GM18505 (cell line): ENCODE measurements around the gene CHIT1.
"Not testable (repeated sequence)": the region's sequence is repeated elsewhere in the genome, so short reads cannot be mapped to it uniquely, and the experiment has no call there.

Experiments
- ATAC-seq: cut with Tn5 transposase; IDR thresholded peaks from one replicate; pipeline ENCODE4 v1.9.1; 2021; ENCODE audit not compliant: unreplicated experiment
- POLR2A ChIP-seq: IDR thresholded peaks from 4 replicates; pipeline ENCODE4 v1.6.1; 2011; ENCODE audit warnings: borderline replicate concordance; ENCODE audit not compliant: insufficient read depth, insufficient read length; ENCODE audit errors: extremely low read depth

The CHIT1 gene

DNA sequence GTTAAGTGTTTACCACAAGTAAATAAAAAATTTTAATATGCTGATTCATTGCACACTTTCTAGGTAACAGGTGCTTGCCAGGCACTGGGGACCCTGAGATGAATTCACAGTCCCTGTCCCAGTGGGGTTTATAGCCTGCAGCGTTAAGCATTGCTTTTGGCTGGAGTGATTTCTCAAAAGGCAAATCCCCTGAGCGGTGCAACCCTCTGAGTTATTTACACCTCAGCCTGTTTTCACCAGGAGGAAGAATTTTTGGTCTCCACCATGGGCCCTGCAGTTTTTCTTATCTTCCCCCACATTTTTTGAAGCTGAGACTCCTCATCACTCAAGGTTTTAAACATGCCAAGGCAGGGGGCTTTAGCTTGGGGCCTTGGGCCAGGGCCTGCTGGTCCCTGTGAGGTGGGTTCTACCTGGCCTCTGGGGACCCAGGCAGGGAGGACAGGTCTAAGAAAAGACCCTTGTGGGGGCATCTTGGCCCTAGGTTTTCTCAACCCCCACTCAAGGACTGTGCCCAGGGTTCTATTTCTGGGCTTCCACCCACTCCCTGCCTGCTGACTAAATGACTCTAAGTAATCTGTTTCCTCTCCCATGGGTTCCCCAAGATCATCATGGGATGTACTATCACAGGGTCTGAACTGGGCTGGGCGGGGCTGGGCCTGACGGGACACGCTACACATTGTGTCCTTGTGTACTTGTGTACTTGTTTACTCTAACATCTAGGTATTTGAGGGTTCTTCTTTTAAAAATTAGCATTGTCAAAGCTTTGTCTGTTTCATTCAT lies 10.2 kb upstream of the CHIT1 start:
- no peak for TF ChIP-seq POLR2A
- no peak for ATAC-seq

DNA sequence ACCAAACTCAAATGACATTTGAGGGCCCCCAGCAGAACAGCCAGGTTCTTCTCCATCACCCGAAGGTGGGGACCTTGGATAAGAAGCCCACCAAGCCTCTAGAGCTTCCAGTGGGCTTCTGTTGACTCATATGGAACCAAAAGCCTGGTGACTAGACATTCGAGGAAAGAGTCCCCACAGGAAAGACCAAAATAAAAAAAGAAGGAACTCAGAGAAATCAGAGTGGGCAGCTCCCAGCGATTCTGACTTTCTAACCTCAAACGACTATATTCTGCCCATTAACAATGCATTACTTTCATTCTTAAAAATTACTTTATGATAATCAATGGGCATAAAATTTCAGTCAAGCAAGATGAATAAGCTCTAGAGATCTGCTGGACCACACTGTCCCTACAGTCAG lies 9.6 kb upstream of the CHIT1 start:
- TF ChIP-seq POLR2A = no peak
- no peak for ATAC-seq

DNA sequence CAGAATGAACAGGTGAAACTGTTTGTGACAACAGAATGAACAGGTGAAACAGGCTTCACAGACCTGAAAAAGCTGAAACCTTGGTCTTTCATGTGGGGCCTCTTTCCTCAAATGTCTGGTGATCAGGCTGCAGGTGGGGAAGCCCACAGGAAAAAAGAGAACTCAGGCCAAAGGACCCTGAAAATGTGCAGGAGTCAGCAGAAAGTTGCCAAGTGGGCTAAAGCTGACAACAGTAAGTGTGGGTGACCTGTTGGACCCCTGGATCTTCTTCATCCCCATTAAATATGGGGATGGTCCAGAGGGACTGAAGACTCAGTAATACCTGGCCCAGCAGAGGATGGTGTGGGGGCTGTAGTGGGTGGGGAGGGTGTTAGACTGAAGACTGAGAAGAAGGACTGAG lies 9.1 kb upstream of the CHIT1 start:
- TF ChIP-seq POLR2A = no peak
- ATAC-seq = no peak

DNA sequence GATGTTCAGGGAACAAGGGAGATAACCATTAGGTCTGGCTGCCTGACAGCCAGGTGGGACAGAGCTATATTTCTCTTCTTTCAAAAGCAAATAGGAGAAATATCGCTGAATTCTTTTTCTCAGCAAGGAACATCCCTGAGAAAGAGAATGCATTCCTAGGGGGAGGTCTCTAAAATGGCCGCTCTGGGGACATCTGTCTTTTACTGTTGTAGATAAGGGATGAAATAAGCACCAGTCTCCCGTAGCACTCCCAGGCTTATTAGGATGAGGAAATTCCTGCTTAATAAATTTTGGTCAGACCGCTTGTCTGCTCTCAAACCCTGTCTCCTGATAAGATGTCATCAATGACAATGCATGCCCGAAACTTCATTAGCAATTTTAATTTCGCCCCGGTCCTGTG lies 5.4 kb upstream of the CHIT1 start:
- not testable (repeated sequence) for ATAC-seq

DNA sequence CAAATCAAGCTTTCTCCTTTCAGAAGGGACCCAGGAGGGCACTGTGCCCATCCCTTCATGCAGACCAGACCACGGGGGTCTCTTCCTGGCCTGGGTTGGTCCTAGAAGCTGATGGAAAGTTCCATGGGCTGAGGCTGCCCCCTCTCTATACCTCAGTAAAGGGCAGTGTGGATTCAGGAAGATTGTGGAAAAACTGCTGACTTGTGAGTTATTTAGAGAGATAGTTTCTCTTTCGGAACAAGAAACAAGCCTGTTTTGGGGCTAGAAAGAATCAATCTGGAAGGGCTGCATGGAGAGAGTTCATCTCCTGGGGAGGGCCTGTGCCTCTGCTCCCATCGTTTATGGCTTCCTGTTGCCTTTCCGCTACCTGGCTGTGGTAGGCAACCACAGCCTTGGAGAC lies 803 bp downstream of the CHIT1 start:
- no peak for ATAC-seq
- TF ChIP-seq POLR2A = no peak

DNA sequence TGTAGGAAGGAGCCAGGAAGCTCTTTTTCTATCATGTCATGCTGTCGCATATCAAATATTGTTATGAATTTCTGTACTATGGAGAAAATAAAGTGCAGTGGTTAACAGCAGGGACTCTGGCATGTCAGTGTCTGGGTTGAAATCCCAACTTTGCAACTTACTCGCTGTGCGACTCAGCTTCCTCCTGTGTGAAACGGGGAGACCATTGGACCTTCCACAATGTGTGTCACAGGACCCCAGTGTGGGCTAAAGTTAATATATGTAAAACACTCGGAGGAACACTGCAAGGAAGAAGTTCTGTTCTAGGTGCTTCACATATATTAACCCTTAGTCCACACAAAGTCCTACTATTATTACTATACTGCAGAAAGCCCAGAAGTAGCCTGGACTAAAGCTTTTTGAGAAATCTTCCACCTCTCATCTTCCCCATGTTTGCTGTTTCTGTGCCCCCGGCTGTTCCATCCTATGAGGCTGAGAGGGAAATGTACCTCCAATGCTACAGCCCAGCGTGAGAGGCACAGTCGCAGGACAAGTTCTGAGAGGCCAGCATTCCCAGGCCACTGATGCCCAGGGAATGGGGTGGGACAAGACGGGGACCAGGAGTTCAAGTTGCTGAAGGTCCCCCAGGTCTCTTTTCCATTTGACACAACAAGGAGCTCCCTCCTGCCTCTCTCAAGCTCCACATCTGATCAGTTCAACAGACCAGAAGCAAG lies 1.9 kb downstream of the CHIT1 start:
- no peak for ATAC-seq
- TF ChIP-seq POLR2A = no peak

DNA sequence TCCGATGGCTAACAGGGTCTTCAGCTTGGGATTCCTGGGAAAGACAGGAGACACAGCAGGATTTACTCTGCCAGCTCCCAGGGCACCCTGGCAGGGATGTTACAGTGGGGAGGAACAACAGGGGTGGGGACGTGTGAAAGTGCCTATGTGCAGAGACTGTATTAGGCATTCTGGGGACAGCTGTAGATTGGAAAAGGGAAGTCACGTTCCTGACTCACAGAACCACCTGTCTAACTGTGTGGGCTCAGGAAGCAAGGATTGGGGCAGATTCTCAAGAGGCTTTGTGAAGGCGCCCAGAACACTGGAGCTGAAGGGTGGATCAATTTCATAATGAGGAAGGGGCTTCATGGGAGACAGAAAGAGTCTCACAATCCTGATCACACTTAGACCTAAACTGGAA lies 4.4 kb downstream of the CHIT1 start:
- no peak for ATAC-seq
- no peak for TF ChIP-seq POLR2A

DNA sequence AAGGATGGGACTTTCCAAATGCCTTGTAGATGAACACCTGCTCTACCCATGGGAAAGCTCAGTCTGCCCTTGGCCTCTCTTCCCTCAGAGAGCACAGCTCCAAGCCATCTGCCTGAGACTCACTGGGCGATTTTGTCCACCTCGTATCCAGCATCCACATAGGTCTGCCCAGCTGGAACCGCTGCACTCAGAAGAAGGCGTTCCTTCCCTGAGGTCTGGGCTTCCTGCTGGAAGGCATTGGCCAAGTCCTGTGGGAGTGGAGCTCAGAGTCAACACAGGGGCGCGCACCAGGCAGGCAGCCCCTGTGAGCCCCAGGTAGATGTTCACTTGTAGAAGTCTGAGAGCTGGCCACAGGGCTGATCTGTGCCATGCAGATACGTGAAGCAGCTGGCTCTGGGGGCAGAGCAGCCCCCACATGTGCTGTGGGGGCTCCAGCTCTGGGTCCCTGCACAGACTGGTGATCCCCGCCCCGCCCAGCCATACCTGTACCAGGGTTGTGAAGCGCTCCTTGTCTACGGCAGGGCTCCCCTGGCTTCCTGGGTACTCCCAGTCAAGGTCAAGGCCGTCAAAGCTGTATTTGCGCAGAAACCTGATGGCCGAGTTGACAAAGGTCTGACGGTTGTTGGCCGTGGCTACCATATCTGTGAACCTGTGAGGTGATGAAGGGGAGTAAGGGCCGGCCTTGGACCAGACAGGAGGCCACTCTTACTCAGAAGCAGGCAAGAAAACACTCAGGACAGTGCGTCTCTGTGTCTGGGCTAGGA lies 6.3 kb downstream of the CHIT1 start:
- ATAC-seq = no peak
- TF ChIP-seq POLR2A = no peak

DNA sequence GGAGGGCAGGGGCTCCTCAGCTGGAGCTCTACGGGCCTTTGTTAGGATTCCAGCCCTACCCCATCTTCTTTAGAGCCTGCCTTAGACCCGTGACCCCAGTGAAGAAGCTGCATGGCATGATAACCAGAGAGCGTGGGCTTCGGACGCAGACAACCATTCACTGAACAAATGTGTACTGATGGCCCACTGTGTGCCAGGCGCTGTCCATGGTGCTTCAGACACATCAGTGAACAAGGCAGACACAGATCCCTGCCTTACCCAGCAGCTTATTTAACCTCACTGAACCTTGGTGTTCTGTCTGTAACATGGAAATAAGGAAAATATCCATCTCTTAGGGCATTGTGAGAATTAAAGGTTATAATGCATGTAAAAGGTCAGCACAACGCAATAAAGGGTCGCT lies 9.5 kb downstream of the CHIT1 start:
- no peak for TF ChIP-seq POLR2A

DNA sequence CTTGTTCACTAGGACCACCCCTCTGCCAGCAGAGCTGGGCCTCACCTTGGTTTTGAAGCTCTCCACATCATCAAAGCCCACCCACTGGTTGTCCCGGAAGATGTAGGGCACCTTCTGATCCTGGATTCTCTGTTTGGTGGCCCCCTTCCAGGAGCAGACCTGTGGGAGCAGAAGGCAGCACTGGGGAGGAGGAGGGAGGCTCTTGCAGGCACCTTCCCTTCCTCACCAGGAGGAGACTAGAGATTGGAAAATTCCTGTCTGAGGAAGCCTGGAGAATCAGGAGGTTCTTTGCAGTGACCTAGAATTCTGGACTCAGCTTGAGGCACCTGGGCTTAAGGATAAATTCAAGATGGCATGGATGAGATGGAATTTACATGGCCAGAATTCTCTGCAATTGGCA lies 10.3 kb downstream of the CHIT1 start:
- no peak for TF ChIP-seq POLR2A

More for the DNA sequence above, 9.5 kb downstream of the CHIT1 start:
- ATAC-seq = no peak

DNA sequence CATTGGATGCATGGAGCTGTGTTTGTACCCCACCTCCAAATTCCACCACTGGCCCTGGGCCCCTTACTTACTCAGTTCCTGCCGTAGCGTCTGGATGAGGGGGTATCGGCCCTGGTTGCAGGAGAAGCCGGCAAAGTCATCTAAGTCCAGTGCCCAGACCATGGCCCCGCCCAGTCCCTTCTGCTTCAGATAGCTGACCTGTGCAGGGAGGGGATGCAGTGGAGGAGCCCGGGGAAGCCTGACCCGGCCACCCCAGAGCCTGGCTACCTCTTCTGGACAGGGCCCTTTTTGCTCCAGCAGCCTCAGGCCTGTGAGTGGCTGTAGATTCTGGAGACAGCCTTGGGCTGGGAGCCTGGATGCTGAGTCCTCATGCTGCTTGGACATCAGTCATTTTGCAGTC lies 11.8 kb downstream of the CHIT1 start:
- ATAC-seq = no peak

More for the DNA sequence above, 10.3 kb downstream of the CHIT1 start:
- no peak for ATAC-seq

DNA sequence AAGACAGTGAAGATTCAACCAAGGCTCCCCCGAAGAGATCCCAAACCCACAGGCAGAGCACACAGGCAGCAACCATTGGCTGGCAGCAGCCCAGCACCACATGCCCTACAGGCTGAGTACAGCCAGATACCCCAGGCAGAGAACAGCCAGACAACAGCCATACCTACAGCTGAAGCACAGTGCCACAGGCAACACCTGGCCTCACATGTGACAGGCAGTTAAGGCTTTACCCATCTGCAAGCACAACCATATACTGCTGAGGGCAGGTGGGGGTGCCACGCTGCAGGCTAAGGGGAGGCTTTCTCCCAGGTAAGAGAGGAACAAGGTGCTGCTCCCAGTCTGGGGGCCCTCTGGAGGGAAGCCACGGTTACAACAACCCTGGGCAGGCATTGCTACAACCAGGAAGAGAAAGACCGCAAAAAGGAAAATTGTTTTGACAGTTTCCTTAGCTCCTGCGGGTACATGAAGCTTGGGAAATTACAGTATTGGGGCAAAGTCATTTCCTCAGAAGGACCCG lies 12.3 kb downstream of the CHIT1 start:
- TF ChIP-seq POLR2A = no peak
- no peak for ATAC-seq

More for the DNA sequence above, 11.8 kb downstream of the CHIT1 start:
- no peak for TF ChIP-seq POLR2A
